ENCODE measurements around the gene ACOT7.
"Not testable (repeated sequence)": the region's sequence is repeated elsewhere in the genome, so short reads cannot be mapped to it uniquely, and the experiment has no call there.

Gene ACOT7

DNA sequence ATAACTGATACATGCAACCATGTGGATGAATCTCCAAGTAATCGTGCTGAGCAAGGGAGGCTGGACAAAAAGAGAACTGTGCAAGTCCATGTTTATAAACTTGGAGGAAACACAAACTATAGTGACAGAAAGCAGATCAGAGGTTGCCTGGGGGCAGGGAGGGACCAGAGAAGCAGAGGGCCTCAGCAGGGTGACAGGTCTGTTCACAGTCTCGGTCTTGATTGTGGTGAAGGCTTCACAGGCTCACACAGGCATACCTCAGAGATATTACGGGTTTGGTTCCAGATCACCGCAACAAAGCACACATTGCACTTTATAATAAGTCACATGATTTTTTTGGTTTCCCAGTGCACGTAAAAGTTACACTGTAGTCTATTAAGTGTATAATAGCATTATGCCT lies 28.5 kb downstream of the ACOT7 start:
- no peak for TF ChIP-seq EZH2 (IDR thresholded peaks at IDR 0.05; ENCODE audit: borderline replicate concordance, low read depth, low read length, severe bottlenecking)
- TF ChIP-seq, protein P1, sequence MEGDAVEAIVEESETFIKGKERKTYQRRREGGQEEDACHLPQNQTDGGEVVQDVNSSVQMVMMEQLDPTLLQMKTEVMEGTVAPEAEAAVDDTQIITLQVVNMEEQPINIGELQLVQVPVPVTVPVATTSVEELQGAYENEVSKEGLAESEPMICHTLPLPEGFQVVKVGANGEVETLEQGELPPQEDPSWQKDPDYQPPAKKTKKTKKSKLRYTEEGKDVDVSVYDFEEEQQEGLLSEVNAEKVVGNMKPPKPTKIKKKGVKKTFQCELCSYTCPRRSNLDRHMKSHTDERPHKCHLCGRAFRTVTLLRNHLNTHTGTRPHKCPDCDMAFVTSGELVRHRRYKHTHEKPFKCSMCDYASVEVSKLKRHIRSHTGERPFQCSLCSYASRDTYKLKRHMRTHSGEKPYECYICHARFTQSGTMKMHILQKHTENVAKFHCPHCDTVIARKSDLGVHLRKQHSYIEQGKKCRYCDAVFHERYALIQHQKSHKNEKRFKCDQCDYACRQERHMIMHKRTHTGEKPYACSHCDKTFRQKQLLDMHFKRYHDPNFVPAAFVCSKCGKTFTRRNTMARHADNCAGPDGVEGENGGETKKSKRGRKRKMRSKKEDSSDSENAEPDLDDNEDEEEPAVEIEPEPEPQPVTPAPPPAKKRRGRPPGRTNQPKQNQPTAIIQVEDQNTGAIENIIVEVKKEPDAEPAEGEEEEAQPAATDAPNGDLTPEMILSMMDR (IDR thresholded peaks at IDR 0.05; ENCODE audit: borderline replicate concordance, extremely low read depth, low read length, poor library complexity, severe bottlenecking) = no peak
- Histone ChIP-seq H2AFZ (ENCODE audit: low read depth, low read length) (no peak overlapping the region), H4K20me1 (ENCODE audit: insufficient read depth, low read length) (peaks cover 56% of the 10 kb centered on the region), H3K4me3 (ENCODE audit: low read depth in 1 of 2, low read length in 2 of 2) (no peak overlapping the region), H3K27me3 (ENCODE audit: insufficient read depth, low read length, poor library complexity) (no peaks in the 10 kb centered on the region), H3K4me1 (ENCODE audit: insufficient read depth, low read length) (peaks cover 14% of the 10 kb centered on the region), H3K4me2 (ENCODE audit: insufficient read depth, low read length) (no peak overlapping the region), H3K36me3 (ENCODE audit: insufficient read depth, low read length) (peaks cover 33% of the 10 kb centered on the region), H3K9ac (ENCODE audit: low read depth, low read length) (no peak overlapping the region), H3K79me2 (ENCODE audit: insufficient read depth, low read length) (peaks cover 94% of the 10 kb centered on the region), H3K9me3 (ENCODE audit: insufficient read depth, low read length, severe bottlenecking) (peaks cover 9% of the 10 kb centered on the region), H3K27ac (ENCODE audit: low read length) (no peak overlapping the region)
- ATAC-seq (ENCODE audit: insufficient read depth, low read depth) (peak; percentile 78), DNase-seq (peak; percentile 34)

- Histone ChIP-seq H3K36me3 (ENCODE audit: insufficient read depth, low read length) (peaks cover 27% of the 10 kb centered on the region), H3K79me2 (ENCODE audit: insufficient read depth, low read length) (peaks cover 94% of the 10 kb centered on the region), H4K20me1 (ENCODE audit: insufficient read depth, low read length) (peaks cover 63% of the 10 kb centered on the region), H3K4me1 (ENCODE audit: insufficient read depth, low read length) (peaks cover 30% of the 10 kb centered on the region)
- ATAC-seq (ENCODE audit: insufficient read depth, low read depth); H3K9ac ChIP-seq (ENCODE audit: low read depth, low read length); H3K9me3 ChIP-seq (ENCODE audit: insufficient read depth, low read length, severe bottlenecking); H3K4me3 ChIP-seq (ENCODE audit: low read depth in 1 of 2, low read length in 2 of 2); H3K4me2 ChIP-seq (ENCODE audit: insufficient read depth, low read length); H3K27me3 ChIP-seq (ENCODE audit: insufficient read depth, low read length, poor library complexity); H2AFZ ChIP-seq (ENCODE audit: low read depth, low read length); H3K27ac ChIP-seq (ENCODE audit: low read length): not testable (repeated sequence)
- TF ChIP-seq, protein P1 (IDR thresholded peaks at IDR 0.05; ENCODE audit: borderline replicate concordance, extremely low read depth, low read length, poor library complexity, severe bottlenecking) = peak; percentile 39
- peak; percentile 36 for DNase-seq
Observed at GRCh38 chr1:6363085-6363884, 30.3 kb downstream of the ACOT7 start.

DNA sequence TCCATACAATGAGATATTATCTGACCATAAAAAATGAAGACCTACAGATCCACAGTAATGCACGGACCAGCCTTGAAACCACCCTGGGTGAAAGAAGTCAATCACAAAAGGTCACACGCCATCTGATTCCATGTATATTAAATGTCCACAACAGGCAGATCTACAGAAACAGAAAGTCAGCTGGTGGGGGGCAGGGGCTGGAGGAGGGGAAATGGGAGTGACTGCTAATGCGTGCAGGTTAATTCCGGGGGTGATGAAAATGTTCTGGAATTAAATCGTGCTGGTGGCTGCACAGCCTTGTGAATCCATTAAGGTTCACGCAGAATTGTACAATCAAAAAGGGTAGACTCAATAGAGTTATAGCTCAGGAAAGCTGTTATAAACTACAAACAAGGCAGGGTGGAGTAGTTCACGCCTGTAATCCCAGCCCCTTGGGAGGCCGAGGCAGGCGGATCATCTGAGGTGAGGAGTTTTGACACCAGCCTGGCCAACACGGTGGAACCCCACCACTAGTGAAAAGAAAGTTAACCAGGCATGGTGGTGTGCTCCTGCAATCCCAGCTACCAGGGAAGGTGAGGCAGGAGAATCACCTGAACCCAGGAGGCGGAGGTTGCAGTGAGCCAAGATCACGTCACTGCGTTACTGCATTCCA lies 32.3 kb downstream of the ACOT7 start:
- ATAC-seq (ENCODE audit: insufficient read depth, low read depth) = no peak

More for the DNA sequence above, 32.3 kb downstream of the ACOT7 start:
- peaks cover 30% of the 10 kb centered on the region for H3K4me1 ChIP-seq (ENCODE audit: insufficient read depth, low read length)
- no peak overlapping the region for H3K4me2 ChIP-seq (ENCODE audit: insufficient read depth, low read length)
- H3K4me3 ChIP-seq (ENCODE audit: low read depth in 1 of 2, low read length in 2 of 2) = no peak overlapping the region
- H3K36me3 ChIP-seq (ENCODE audit: insufficient read depth, low read length) = peaks cover 15% of the 10 kb centered on the region
- no peak overlapping the region for H3K27ac ChIP-seq (ENCODE audit: low read length)
- peaks cover 93% of the 10 kb centered on the region for H3K79me2 ChIP-seq (ENCODE audit: insufficient read depth, low read length)
- H4K20me1 ChIP-seq (ENCODE audit: insufficient read depth, low read length) = peaks cover 66% of the 10 kb centered on the region
- no peaks in the 10 kb centered on the region for H3K27me3 ChIP-seq (ENCODE audit: insufficient read depth, low read length, poor library complexity)
- no peak overlapping the region for H2AFZ ChIP-seq (ENCODE audit: low read depth, low read length)
- no peaks in the 10 kb centered on the region for H3K9me3 ChIP-seq (ENCODE audit: insufficient read depth, low read length, severe bottlenecking)
- TF ChIP-seq, protein P1 (IDR thresholded peaks at IDR 0.05; ENCODE audit: borderline replicate concordance, extremely low read depth, low read length, poor library complexity, severe bottlenecking) = no peak
- TF ChIP-seq EZH2 (IDR thresholded peaks at IDR 0.05; ENCODE audit: borderline replicate concordance, low read depth, low read length, severe bottlenecking) = no peak
- DNase-seq = no peak
- no peak overlapping the region for H3K9ac ChIP-seq (ENCODE audit: low read depth, low read length)
